ENCODE results near the gene NCAN. TPM values are rescaled to one million over a fixed set of nuclear protein-coding genes. Genes with fewer than 3 reads are reported as not detected.

NCAN gene
- total and polyA plus RNA-seq, 2 of the 8 experiments (the other 6 are each of a cell fraction or from before 2014, with no cell fraction given) = 2.7 TPM

- TF ChIP-seq CTBP2 (IDR thresholded peaks at IDR 0.05; ENCODE audit: borderline replicate concordance, insufficient read depth, insufficient read length, low read length) (no peak), JUN (IDR thresholded peaks at IDR 0.05; ENCODE audit: low read depth, low read length) (no peak), TBP (IDR thresholded peaks at IDR 0.05; ENCODE audit: low read depth, low read length) (no peak), ATF3 (IDR thresholded peaks at IDR 0.05; ENCODE audit: insufficient read depth, low read depth, low read length) (no peak)
Measured at GRCh38 chr19:19179548-19180441, 32.0 kb upstream of the NCAN start (continued).
